ENCODE results near the gene MINDY4. TPM values are rescaled to one million over a fixed set of nuclear protein-coding genes. Genes with fewer than 3 reads are reported as not detected.

Gene MINDY4
- total RNA-seq, 3 donors from 2014 or later (not counting 1 experiment from before 2014, with no cell fraction given): 1.1 to 1.7 (median 1.1) TPM

GRCh38 chr7:30900053-30900452 lies 128.8 kb downstream of the MINDY4 start:
- H3K4me3 ChIP-seq (ENCODE audit: low read length): no peak overlapping the region
- no peaks in the 10 kb centered on the region for H3K4me1 ChIP-seq (ENCODE audit: control insufficient read depth, insufficient read depth, low read length)
- 72% methylated on average over 9 of the region's 9 CpGs for WGBS (ENCODE audit: insufficient coverage)
- no peak for DNase-seq
- no peak overlapping the region for H3K27ac ChIP-seq (ENCODE audit: low read length)
- ATAC-seq: no peak
- no peaks in the 10 kb centered on the region for H3K36me3 ChIP-seq (ENCODE audit: control insufficient read depth, insufficient read depth, low read length)
- H3K27ac Mint-ChIP-seq: no peak overlapping the region
- H3K27me3 Mint-ChIP-seq (ENCODE audit: low read depth in 2 of 2): peaks cover 0 to 7% of the 10 kb centered on the region in 2 donors
- H3K9me3 ChIP-seq (ENCODE audit: control insufficient read depth, insufficient read depth, low read length): no peaks in the 10 kb centered on the region
- no peaks in the 10 kb centered on the region for H3K36me3 Mint-ChIP-seq
- no peaks in the 10 kb centered on the region for H3K4me1 Mint-ChIP-seq
- intact Hi-C loops (cut with micrococcal nuclease): no loop called here
- H3K27me3 ChIP-seq (ENCODE audit: control insufficient read depth, insufficient read depth, low read length): no peaks in the 10 kb centered on the region
- no peak overlapping the region for H3K4me3 Mint-ChIP-seq
- H3K9me3 Mint-ChIP-seq: no peaks in the 10 kb centered on the region
- no peak for TF ChIP-seq CTCF (IDR thresholded peaks at IDR 0.05)

GRCh38 chr7:30900803-30901362 lies 129.7 kb downstream of the MINDY4 start:
- H3K36me3 Mint-ChIP-seq: no peaks in the 10 kb centered on the region
- H3K9me3 Mint-ChIP-seq: no peaks in the 10 kb centered on the region
- H3K27ac ChIP-seq (ENCODE audit: low read length): no peak overlapping the region
- TF ChIP-seq CTCF (IDR thresholded peaks at IDR 0.05): no peak
- DNase-seq (no peak), ATAC-seq (no peak)
- peaks cover 0 to 3% of the 10 kb centered on the region in 2 donors for H3K27me3 Mint-ChIP-seq (ENCODE audit: low read depth in 2 of 2)
- intact Hi-C loops (cut with micrococcal nuclease): no loop called here
- no peak overlapping the region for H3K4me3 Mint-ChIP-seq
- H3K27me3 ChIP-seq (ENCODE audit: control insufficient read depth, insufficient read depth, low read length): no peaks in the 10 kb centered on the region
- no peaks in the 10 kb centered on the region for H3K4me1 Mint-ChIP-seq
- no peak overlapping the region for H3K27ac Mint-ChIP-seq
- H3K4me1 ChIP-seq (ENCODE audit: control insufficient read depth, insufficient read depth, low read length): no peaks in the 10 kb centered on the region
- H3K9me3 ChIP-seq (ENCODE audit: control insufficient read depth, insufficient read depth, low read length): no peaks in the 10 kb centered on the region
- 92% methylated on average over 11 of the region's 11 CpGs for WGBS (ENCODE audit: insufficient coverage)
- no peaks in the 10 kb centered on the region for H3K36me3 ChIP-seq (ENCODE audit: control insufficient read depth, insufficient read depth, low read length)
- H3K4me3 ChIP-seq (ENCODE audit: low read length): no peak overlapping the region

- no peaks in the 10 kb centered on the region for H3K4me1 ChIP-seq (ENCODE audit: control insufficient read depth, insufficient read depth, low read length)
- Mint-ChIP-seq H3K4me3 (no peak overlapping the region), H3K9me3 (no peaks in the 10 kb centered on the region), H3K27ac (no peak overlapping the region), H3K27me3 (ENCODE audit: low read depth in 2 of 2) (peaks cover 0 to 3% of the 10 kb centered on the region in 2 donors), H3K36me3 (no peaks in the 10 kb centered on the region), H3K4me1 (no peaks in the 10 kb centered on the region)
- no peak for TF ChIP-seq CTCF (IDR thresholded peaks at IDR 0.05)
- H3K27ac ChIP-seq (ENCODE audit: low read length): no peak overlapping the region
- 86% methylated on average over 2 of the region's 2 CpGs for WGBS (ENCODE audit: insufficient coverage)
- no peaks in the 10 kb centered on the region for H3K27me3 ChIP-seq (ENCODE audit: control insufficient read depth, insufficient read depth, low read length)
- H3K36me3 ChIP-seq (ENCODE audit: control insufficient read depth, insufficient read depth, low read length): no peaks in the 10 kb centered on the region
- no peak for ATAC-seq
- no peak for DNase-seq
- H3K9me3 ChIP-seq (ENCODE audit: control insufficient read depth, insufficient read depth, low read length): no peaks in the 10 kb centered on the region
- intact Hi-C loops (cut with micrococcal nuclease): no loop called here
- H3K4me3 ChIP-seq (ENCODE audit: low read length): no peak overlapping the region
Observed at GRCh38 chr7:30901856-30902255, 130.6 kb downstream of the MINDY4 start.

GRCh38 chr7:30902466-30902865 lies 131.2 kb downstream of the MINDY4 start:
- no peaks in the 10 kb centered on the region for H3K4me1 ChIP-seq (ENCODE audit: control insufficient read depth, insufficient read depth, low read length)
- Mint-ChIP-seq H3K4me3 (no peak overlapping the region), H3K9me3 (no peaks in the 10 kb centered on the region), H3K36me3 (no peaks in the 10 kb centered on the region), H3K27me3 (ENCODE audit: low read depth in 2 of 2) (peaks cover 0 to 3% of the 10 kb centered on the region in 2 donors), H3K4me1 (no peaks in the 10 kb centered on the region), H3K27ac (no peak overlapping the region)
- no peak for TF ChIP-seq CTCF (IDR thresholded peaks at IDR 0.05)
- ATAC-seq (no peak), DNase-seq (no peak)
- WGBS (ENCODE audit: insufficient coverage): 91% methylated on average over 11 of the region's 11 CpGs
- no peaks in the 10 kb centered on the region for H3K27me3 ChIP-seq (ENCODE audit: control insufficient read depth, insufficient read depth, low read length)
- no peak overlapping the region for H3K4me3 ChIP-seq (ENCODE audit: low read length)
- no peak overlapping the region for H3K27ac ChIP-seq (ENCODE audit: low read length)
- no peaks in the 10 kb centered on the region for H3K9me3 ChIP-seq (ENCODE audit: control insufficient read depth, insufficient read depth, low read length)
- H3K36me3 ChIP-seq (ENCODE audit: control insufficient read depth, insufficient read depth, low read length): no peaks in the 10 kb centered on the region
- intact Hi-C loops (cut with micrococcal nuclease): no loop called here
